Activated CD4-positive, alpha-beta T cell treated with anti-CD3 and anti-CD28 coated beads, Interleukin-10, Interleukin-2, amounts not matched to agents 100 ng/mL and 50 ng/mL, durations not matched to agents 16 hours and 8 hours (primary cell): ENCODE data around the gene SLC2A9.
"Not testable (repeated sequence)": the region's sequence is repeated elsewhere in the genome, so short reads cannot be mapped to it uniquely, and the experiment has no call there.

ENCODE experiments used
- DNase-seq: peaks from one replicate; pipeline ENCODE4 v3.0.0-alpha.2; 2020

The SLC2A9 gene

GRCh38 chr4:9994246-9994847, 26.9 kb downstream of the SLC2A9 start:
- DNase-seq: peak; percentile 68

- no peak for DNase-seq
Measured at GRCh38 chr4:9989918-9990635, 31.2 kb downstream of the SLC2A9 start.

- DNase-seq: no peak
Measured at GRCh38 chr4:9988933-9989332, 32.4 kb downstream of the SLC2A9 start.

GRCh38 chr4:9988363-9988749, 32.9 kb downstream of the SLC2A9 start:
- no peak for DNase-seq

- DNase-seq: no peak
Measured at GRCh38 chr4:9987749-9988362, 33.4 kb downstream of the SLC2A9 start.

- DNase-seq: no peak
Measured at GRCh38 chr4:9984621-9985020, 36.7 kb downstream of the SLC2A9 start.

- DNase-seq: no peak
Measured at GRCh38 chr4:9983211-9983610, 38.1 kb downstream of the SLC2A9 start.

- not testable (repeated sequence) for DNase-seq
Measured at GRCh38 chr4:9981899-9982298, 39.4 kb downstream of the SLC2A9 start.

GRCh38 chr4:9980898-9981297, 40.4 kb downstream of the SLC2A9 start:
- no peak for DNase-seq

GRCh38 chr4:9979101-9979701, 42.1 kb downstream of the SLC2A9 start:
- DNase-seq: no peak

GRCh38 chr4:9977518-9978031, 43.7 kb downstream of the SLC2A9 start:
- no peak for DNase-seq

- DNase-seq: no peak
Measured at GRCh38 chr4:9976781-9977180, 44.5 kb downstream of the SLC2A9 start.

GRCh38 chr4:9976293-9976692, 45.0 kb downstream of the SLC2A9 start:
- no peak for DNase-seq

- DNase-seq: no peak
Measured at GRCh38 chr4:9971711-9972110, 49.6 kb downstream of the SLC2A9 start.

GRCh38 chr4:9970399-9971011, 50.8 kb downstream of the SLC2A9 start:
- no peak for DNase-seq

- peak; percentile 21 for DNase-seq
Measured at GRCh38 chr4:9969526-9970398, 51.5 kb downstream of the SLC2A9 start.

GRCh38 chr4:9968472-9968871, 52.8 kb downstream of the SLC2A9 start:
- no peak for DNase-seq

GRCh38 chr4:9964879-9965278, 56.4 kb downstream of the SLC2A9 start:
- DNase-seq: no peak

- DNase-seq: no peak
Measured at GRCh38 chr4:9963328-9963727, 58.0 kb downstream of the SLC2A9 start.

- no peak for DNase-seq
Measured at GRCh38 chr4:9962611-9963314, 58.5 kb downstream of the SLC2A9 start.

GRCh38 chr4:9954468-9954867, 66.8 kb downstream of the SLC2A9 start:
- no peak for DNase-seq

GRCh38 chr4:9953089-9953488, 68.2 kb downstream of the SLC2A9 start:
- DNase-seq: no peak
